Measurements from ENCODE around the gene MACROD2.

DNA sequence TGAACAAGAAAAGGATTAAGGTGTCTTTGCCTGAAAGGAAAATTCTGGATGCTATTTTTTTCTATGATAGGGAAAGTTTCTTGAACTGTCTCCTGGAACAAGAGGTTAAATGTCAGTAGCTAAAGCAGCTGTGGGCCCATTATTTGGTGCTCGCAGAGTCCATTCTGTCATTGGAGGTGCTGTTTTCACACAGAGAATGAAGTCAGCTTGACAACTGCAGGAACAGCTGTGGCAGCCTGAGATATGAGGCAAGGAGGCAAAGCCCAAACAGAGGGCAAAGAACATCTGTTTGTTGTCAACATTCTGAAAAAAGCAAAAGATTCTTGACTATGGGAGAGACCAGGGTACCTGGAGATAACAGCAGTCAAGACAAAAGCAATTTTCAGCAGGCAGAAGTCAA lies 2029.8 kb downstream of the MACROD2 start:
- TF ChIP-seq, protein P1, sequence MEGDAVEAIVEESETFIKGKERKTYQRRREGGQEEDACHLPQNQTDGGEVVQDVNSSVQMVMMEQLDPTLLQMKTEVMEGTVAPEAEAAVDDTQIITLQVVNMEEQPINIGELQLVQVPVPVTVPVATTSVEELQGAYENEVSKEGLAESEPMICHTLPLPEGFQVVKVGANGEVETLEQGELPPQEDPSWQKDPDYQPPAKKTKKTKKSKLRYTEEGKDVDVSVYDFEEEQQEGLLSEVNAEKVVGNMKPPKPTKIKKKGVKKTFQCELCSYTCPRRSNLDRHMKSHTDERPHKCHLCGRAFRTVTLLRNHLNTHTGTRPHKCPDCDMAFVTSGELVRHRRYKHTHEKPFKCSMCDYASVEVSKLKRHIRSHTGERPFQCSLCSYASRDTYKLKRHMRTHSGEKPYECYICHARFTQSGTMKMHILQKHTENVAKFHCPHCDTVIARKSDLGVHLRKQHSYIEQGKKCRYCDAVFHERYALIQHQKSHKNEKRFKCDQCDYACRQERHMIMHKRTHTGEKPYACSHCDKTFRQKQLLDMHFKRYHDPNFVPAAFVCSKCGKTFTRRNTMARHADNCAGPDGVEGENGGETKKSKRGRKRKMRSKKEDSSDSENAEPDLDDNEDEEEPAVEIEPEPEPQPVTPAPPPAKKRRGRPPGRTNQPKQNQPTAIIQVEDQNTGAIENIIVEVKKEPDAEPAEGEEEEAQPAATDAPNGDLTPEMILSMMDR (conservative IDR thresholded peaks at IDR 0.05 in 1 of 2, IDR thresholded peaks at IDR 0.05 in 1 of 2; ENCODE audit: extremely low read depth in 1 of 2, insufficient read depth in 1 of 2, low read depth in 1 of 2, low read length in 2 of 2): no peak
- TF ChIP-seq EZH2 (IDR thresholded peaks at IDR 0.05; ENCODE audit: borderline replicate concordance, low read length): no peak

All from mammary epithelial cell (primary cell).